Gastrocnemius medialis (tissue), 4 donors: ENCODE data around the gene SCN7A. TPM values are rescaled to one million over a fixed set of nuclear protein-coding genes. Genes with fewer than 3 reads are reported as not detected.

Source experiments
- ATAC-seq, 2 donors: fragments of 150-250 bp; one replicate each; pipeline ENCODE4 v1.9.1; 2016
- DNase-seq, 2 donors: peaks; one replicate each; pipeline ENCODE4 v3.0.0-alpha.2; 2019
- H3K27ac ChIP-seq, 4 donors: fragments of 200-600 bp; sonication (generic); 1 replicate in 1 of 4; 2 replicates in 3 of 4; pipeline ENCODE4 v1.5.1; 2016 to 2018; ENCODE audit warnings: mild to moderate bottlenecking in 2 of 4, moderate library complexity in 1 of 4
- H3K27me3 ChIP-seq, 3 donors: fragments of 200-600 bp; sonication (generic) in 2 of 3; 1 replicate in 1 of 3; 2 replicates in 2 of 3; pipeline versions ENCODE4 v1.5.1 to v1.6.0; 2016 to 2019; ENCODE audit warnings: mild to moderate bottlenecking in 1 of 3, moderate library complexity in 1 of 3
- H3K36me3 ChIP-seq, 2 donors: fragments of 200-600 bp; sonication (generic) in 1 of 2; one replicate each; pipeline ENCODE4 v1.5.1; 2017 to 2018
- H3K4me1 ChIP-seq, 2 donors: fragments of 200-600 bp; sonication (generic) in 1 of 2; one replicate each; pipeline ENCODE4 v1.5.1; 2016 to 2017; ENCODE audit warnings: mild to moderate bottlenecking in 2 of 2
- H3K4me3 ChIP-seq, 4 donors: fragments of 200-600 bp; sonication (generic) in 3 of 4; 1 replicate in 1 of 4; 2 replicates in 3 of 4; pipeline ENCODE4 v1.5.1; 2016 to 2019; ENCODE audit warnings: mild to moderate bottlenecking in 2 of 4
- H3K9me3 ChIP-seq, 3 donors: fragments of 200-600 bp; sonication (generic) in 2 of 3; 1 replicate in 1 of 3; 2 replicates in 2 of 3; pipeline ENCODE4 v1.5.1; 2016 to 2019
- CTCF ChIP-seq, 5 experiments: fragments of 450-650 bp in 3 of 5; fragments of 200-600 bp in 2 of 5; sonication (generic) in 2 of 5; IDR thresholded peaks in 4 of 5; conservative IDR thresholded peaks in 1 of 5; 1 replicate in 4 of 5; 2 replicates in 1 of 5; pipeline ENCODE4 v1.5.1; 2016 to 2019; ENCODE audit warnings: antibody characterized with exemption in 5 of 5, mild to moderate bottlenecking in 3 of 5, moderate library complexity in 3 of 5
- POLR2A ChIP-seq, 2 donors: fragments of 450-650 bp; IDR thresholded peaks; one replicate each; pipeline ENCODE4 v1.6.1; 2017; ENCODE audit warnings: antibody characterized with exemption in 2 of 2, mild to moderate bottlenecking in 2 of 2, moderate library complexity in 2 of 2
- in situ Hi-C, 4 donors: fragments of 200-750 bp; cut with MboI; loops; one replicate each; pipeline versions ENCODE4 v1.15.0 to v1.8.0; 2017; ENCODE audit warnings: low sequenced_read_pairs in 4 of 4
- intact Hi-C: fragments of 100-400 bp; cut with DNase I; formaldehyde crosslinking; loops from one replicate; pipeline ENCODE4 v1.15.1; 2023; ENCODE audit warnings: low total_unique reads
- total RNA-seq, 4 donors: library from RNA; depleted of rRNA; stranded (reverse); fragments of >200 nt; gene quantifications; one replicate each; pipeline versions ENCODE4 v1.1.0 to v1.2.3, GENCODE V29; 2016

SCN7A gene
- total RNA-seq, 4 donors from 2014 or later, result 2.5 to 16.5 (median 5.2) TPM

GRCh38 chr2:166357068-166357949, 136.7 kb downstream of the SCN7A start:
- in situ Hi-C loops, result no loop called here
- DNase-seq (no peak), ATAC-seq (no peak)
- Histone ChIP-seq H3K27me3 (no peaks in the 10 kb centered on the region), H3K9me3 (no peaks in the 10 kb centered on the region), H3K36me3 (no peaks in the 10 kb centered on the region), H3K27ac (no peak overlapping the region), H3K4me3 (no peak overlapping the region), H3K4me1 (no peaks in the 10 kb centered on the region)
- intact Hi-C loops, result no loop called here
- no peak for TF ChIP-seq CTCF (IDR thresholded peaks at IDR 0.05 in 4 of 5, conservative IDR thresholded peaks at IDR 0.05 in 1 of 5)
- no peak for TF ChIP-seq POLR2A (IDR thresholded peaks at IDR 0.05)

Other genes with a start within 250 kb of the SCN7A start
- 1 to 10 TPM in 1 of 4 donors, under 1 TPM in 3; 0.10 to 1.1 (median 0.49) TPM for gene SCN9A, start 118.3 kb downstream of the SCN7A start, total RNA-seq